ENCODE results near the gene NDUFAF8.

DNA sequence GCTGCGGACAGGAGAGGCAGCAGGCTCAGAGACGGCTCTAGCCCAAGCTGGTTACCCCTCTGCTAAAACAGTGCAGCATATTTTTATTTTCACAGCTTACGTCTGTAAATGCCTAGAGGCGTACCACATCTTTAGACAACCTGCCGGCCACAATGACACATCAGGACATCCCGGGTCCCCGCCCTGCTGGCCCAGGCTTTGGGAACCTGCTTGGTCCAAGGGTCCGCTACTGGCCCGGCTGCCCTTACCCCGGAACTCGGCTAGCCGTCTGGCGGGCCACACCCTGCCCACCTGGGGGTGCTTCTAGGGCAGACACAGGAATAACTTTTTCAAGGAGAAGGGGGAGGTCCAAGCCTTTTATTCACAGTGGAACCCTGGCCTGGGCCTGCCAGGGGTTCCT is 20.7 kb upstream of the NDUFAF8 start:
- TF ChIP-seq EP300 (conservative IDR thresholded peaks at IDR 0.05; ENCODE audit: poor library complexity, severe bottlenecking) = no peak
- no peak for TF ChIP-seq POLR2AphosphoS5 (IDR thresholded peaks at IDR 0.05)
- TF ChIP-seq, protein P1, sequence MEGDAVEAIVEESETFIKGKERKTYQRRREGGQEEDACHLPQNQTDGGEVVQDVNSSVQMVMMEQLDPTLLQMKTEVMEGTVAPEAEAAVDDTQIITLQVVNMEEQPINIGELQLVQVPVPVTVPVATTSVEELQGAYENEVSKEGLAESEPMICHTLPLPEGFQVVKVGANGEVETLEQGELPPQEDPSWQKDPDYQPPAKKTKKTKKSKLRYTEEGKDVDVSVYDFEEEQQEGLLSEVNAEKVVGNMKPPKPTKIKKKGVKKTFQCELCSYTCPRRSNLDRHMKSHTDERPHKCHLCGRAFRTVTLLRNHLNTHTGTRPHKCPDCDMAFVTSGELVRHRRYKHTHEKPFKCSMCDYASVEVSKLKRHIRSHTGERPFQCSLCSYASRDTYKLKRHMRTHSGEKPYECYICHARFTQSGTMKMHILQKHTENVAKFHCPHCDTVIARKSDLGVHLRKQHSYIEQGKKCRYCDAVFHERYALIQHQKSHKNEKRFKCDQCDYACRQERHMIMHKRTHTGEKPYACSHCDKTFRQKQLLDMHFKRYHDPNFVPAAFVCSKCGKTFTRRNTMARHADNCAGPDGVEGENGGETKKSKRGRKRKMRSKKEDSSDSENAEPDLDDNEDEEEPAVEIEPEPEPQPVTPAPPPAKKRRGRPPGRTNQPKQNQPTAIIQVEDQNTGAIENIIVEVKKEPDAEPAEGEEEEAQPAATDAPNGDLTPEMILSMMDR (IDR thresholded peaks at IDR 0.05; ENCODE audit: poor library complexity, severe bottlenecking) = no peak
- TF ChIP-seq MXI1 (conservative IDR thresholded peaks at IDR 0.05; ENCODE audit: poor library complexity, severe bottlenecking) = no peak
- TF ChIP-seq, protein P2, sequence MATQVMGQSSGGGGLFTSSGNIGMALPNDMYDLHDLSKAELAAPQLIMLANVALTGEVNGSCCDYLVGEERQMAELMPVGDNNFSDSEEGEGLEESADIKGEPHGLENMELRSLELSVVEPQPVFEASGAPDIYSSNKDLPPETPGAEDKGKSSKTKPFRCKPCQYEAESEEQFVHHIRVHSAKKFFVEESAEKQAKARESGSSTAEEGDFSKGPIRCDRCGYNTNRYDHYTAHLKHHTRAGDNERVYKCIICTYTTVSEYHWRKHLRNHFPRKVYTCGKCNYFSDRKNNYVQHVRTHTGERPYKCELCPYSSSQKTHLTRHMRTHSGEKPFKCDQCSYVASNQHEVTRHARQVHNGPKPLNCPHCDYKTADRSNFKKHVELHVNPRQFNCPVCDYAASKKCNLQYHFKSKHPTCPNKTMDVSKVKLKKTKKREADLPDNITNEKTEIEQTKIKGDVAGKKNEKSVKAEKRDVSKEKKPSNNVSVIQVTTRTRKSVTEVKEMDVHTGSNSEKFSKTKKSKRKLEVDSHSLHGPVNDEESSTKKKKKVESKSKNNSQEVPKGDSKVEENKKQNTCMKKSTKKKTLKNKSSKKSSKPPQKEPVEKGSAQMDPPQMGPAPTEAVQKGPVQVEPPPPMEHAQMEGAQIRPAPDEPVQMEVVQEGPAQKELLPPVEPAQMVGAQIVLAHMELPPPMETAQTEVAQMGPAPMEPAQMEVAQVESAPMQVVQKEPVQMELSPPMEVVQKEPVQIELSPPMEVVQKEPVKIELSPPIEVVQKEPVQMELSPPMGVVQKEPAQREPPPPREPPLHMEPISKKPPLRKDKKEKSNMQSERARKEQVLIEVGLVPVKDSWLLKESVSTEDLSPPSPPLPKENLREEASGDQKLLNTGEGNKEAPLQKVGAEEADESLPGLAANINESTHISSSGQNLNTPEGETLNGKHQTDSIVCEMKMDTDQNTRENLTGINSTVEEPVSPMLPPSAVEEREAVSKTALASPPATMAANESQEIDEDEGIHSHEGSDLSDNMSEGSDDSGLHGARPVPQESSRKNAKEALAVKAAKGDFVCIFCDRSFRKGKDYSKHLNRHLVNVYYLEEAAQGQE (IDR thresholded peaks at IDR 0.05; ENCODE audit: borderline replicate concordance) = no peak
- TF ChIP-seq EZH2 (IDR thresholded peaks at IDR 0.05; ENCODE audit: borderline replicate concordance, insufficient read depth, low read length, poor library complexity, severe bottlenecking) = no peak
- no peak for TF ChIP-seq TAF1 (IDR thresholded peaks at IDR 0.05; ENCODE audit: low read depth)
- no peak for TF ChIP-seq RAD21 (conservative IDR thresholded peaks at IDR 0.05)
- TF ChIP-seq SMC3 (conservative IDR thresholded peaks at IDR 0.05; ENCODE audit: poor library complexity) = no peak

All from neural cell (in vitro differentiated cells).